GM23338 (cell line): ENCODE data around the gene ARX.

Experiments
- CREB1 ChIP-seq: fragments of 250-450 bp; sonication (Bioruptor Pico); IDR thresholded peaks from 2 replicates; pipeline ENCODE4 v1.5.0; 2020; ENCODE audit warnings: low read depth, mild to moderate bottlenecking, moderate library complexity
- CTCF ChIP-seq, 2 experiments: fragments of 200-600 bp in 1 of 2; sonication (generic) in 1 of 2; conservative IDR thresholded peaks; 2 replicates each; pipeline versions ENCODE4 v1.5.1 to v1.6.1; 2016 to 2017; ENCODE audit warnings: antibody characterized with exemption in 2 of 2, low read depth in 2 of 2, mild to moderate bottlenecking in 2 of 2, moderate library complexity in 1 of 2
- EZH2 ChIP-seq: fragments of 200-600 bp; sonication (generic); IDR thresholded peaks from one replicate; pipeline ENCODE4 v1.8.0; 2017; ENCODE audit warnings: antibody characterized with exemption, mild to moderate bottlenecking, low read depth; ENCODE audit not compliant: unreplicated experiment
- EZH2phosphoT487 ChIP-seq: fragments of 200-600 bp; sonication (generic); IDR thresholded peaks from one replicate; pipeline ENCODE4 v1.8.1; 2018; ENCODE audit warnings: antibody characterized with exemption; ENCODE audit not compliant: unreplicated experiment
- JUNB ChIP-seq: IDR thresholded peaks from one replicate; pipeline ENCODE4 v1.6.1; 2016; ENCODE audit warnings: antibody characterized with exemption; ENCODE audit not compliant: unreplicated experiment
- NANOG ChIP-seq: IDR thresholded peaks from 2 replicates; pipeline ENCODE4 v1.6.1; 2016; ENCODE audit warnings: antibody characterized with exemption, borderline replicate concordance
- POLR2AphosphoS5 ChIP-seq: IDR thresholded peaks from 2 replicates; pipeline ENCODE4 v1.6.1; 2016; ENCODE audit warnings: antibody characterized with exemption, low read depth
- TF ChIP-seq, protein P1 (sequence below): IDR thresholded peaks from one replicate; pipeline ENCODE4 v1.6.1; 2018; ENCODE audit warnings: antibody characterized with exemption; ENCODE audit not compliant: unreplicated experiment

GRCh38 chrX:24961809-24962208, 54.0 kb downstream of the ARX start:
- TF ChIP-seq POLR2AphosphoS5, result no peak
- no peak for TF ChIP-seq CTCF (conservative IDR thresholded peaks at IDR 0.05; ENCODE audit: low read depth in 2 of 2)
- no peak for TF ChIP-seq NANOG
- TF ChIP-seq EZH2, result no peak
- TF ChIP-seq, protein P1, sequence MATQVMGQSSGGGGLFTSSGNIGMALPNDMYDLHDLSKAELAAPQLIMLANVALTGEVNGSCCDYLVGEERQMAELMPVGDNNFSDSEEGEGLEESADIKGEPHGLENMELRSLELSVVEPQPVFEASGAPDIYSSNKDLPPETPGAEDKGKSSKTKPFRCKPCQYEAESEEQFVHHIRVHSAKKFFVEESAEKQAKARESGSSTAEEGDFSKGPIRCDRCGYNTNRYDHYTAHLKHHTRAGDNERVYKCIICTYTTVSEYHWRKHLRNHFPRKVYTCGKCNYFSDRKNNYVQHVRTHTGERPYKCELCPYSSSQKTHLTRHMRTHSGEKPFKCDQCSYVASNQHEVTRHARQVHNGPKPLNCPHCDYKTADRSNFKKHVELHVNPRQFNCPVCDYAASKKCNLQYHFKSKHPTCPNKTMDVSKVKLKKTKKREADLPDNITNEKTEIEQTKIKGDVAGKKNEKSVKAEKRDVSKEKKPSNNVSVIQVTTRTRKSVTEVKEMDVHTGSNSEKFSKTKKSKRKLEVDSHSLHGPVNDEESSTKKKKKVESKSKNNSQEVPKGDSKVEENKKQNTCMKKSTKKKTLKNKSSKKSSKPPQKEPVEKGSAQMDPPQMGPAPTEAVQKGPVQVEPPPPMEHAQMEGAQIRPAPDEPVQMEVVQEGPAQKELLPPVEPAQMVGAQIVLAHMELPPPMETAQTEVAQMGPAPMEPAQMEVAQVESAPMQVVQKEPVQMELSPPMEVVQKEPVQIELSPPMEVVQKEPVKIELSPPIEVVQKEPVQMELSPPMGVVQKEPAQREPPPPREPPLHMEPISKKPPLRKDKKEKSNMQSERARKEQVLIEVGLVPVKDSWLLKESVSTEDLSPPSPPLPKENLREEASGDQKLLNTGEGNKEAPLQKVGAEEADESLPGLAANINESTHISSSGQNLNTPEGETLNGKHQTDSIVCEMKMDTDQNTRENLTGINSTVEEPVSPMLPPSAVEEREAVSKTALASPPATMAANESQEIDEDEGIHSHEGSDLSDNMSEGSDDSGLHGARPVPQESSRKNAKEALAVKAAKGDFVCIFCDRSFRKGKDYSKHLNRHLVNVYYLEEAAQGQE, result no peak
- no peak for TF ChIP-seq JUNB
- TF ChIP-seq EZH2phosphoT487, result no peak
- no peak for TF ChIP-seq CREB1 (CRISPR knock-in tag)
